ENCODE measurements around the gene MLXIP.
"Not testable (repeated sequence)": the region's sequence is repeated elsewhere in the genome, so short reads cannot be mapped to it uniquely, and the experiment has no call there.

The MLXIP gene

DNA sequence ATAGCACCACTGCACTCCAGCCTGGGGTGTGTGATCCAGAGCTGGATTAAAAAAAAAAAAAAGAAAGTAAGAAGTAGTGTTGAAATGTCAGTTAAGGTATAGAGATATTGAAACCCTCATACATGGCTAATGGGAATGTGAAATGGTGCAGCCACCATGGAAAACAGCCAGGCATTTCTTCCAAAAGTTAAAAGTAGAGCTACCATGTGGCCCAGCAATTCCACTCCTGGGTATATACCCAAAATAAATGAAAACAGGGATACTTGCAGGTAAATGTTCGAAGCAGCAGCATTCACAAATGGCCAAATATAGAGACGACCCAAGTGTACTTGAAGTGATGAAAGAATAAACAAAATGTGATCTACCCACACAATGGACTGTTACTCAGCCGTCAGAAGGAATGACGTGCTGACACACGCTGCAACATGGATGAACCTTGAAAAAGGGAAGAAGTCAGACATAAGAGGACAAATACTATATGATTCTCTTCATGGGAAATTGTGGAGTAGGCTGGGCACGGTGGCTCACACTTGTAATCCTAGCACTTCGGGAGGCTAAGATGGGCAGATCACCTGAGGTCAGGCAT lies 80.2 kb downstream of the MLXIP start:
- no peak for DNase-seq

GRCh38 chr12:122159882-122160281 lies 81.3 kb downstream of the MLXIP start:
- DNase-seq = no peak

DNA sequence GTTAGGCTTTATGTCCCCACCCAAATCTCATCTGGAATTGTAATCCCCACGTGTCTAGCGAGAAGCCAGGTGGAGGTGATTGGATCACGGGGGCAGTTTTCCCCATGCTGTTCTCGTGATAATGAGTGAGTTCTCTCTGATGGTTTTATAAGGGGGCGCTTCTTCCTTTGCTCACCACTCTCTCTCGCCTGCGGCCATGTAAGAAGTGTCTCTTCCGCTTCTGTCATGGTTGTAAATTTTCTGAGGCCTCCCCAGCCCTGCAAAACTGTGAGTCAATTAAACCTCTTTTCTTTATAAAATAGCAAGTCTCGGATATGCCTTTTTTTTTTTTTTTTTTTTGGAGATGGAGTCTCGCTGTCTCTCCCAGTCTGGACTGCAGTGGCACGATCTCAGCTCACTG lies 82.2 kb downstream of the MLXIP start:
- no peak for DNase-seq

GRCh38 chr12:122161682-122162081 lies 83.1 kb downstream of the MLXIP start:
- peak in 1 of 2 donors; percentile 35 for DNase-seq

DNA sequence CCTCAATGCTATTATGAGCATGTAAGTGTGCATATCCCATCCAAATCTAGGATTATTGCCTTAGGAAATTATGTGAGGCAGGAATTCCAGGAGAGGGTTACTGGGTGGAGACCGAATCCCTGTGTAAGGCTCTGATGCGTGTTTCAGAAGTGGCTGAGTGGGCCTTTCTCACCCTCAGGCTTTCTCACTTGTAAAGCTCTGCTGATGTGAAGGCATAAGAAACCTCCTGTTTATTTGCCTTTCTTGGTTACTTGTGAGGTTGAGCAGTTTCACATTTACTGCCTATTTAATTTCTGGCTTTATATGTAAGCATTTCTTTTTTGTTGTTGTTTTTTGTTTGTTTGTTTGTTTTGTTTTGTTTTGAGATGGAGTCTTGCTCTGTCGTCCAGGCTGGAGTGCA lies 84.4 kb downstream of the MLXIP start:
- DNase-seq = no peak

DNA sequence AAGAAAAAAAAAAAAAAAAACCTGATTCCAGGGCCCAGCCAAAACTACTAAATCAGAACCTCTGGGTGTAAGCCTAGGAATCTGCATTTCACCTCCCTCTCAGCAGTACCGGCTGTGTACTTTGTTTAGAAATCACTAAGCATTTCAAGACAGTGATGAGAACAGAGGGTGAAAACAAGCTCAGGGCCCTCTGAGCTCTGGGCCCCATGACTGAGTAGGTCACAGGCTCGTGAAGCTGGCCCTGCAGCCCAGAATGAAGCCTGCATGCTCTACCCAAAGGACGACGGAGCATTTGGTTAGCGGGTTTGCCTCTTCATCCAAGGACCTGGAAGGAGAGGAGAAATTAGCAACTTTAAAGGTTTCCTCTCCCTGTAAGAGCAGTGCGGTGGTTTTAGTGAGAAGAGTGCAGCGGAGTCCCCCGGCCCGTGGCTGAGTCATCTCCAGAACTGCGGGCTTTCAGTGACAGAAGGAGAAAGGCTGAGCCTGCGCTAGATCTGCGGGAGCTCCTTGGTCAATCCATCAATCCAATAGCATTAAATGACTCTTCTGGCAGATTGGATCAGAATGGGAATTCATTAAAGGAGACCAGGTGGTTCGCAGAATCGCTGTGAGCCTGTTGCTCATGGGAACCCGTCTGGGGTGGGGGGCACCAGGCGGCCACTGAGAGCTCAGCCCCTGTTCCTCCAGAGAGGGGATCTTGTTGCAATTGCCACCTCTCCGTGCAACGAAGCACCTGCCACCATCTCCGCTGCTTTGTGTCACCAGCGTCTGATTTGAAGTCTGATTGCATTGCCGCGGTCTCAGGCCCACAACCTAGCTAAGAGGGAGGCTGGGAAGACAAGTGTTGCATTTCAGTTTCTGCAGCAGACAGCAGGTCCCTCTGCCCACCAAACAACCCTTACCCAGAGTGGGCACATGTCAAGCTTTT lies 88.1 kb downstream of the MLXIP start:
- peak in 1 of 2 donors; percentile 26 for DNase-seq

GRCh38 chr12:122167356-122167925 lies 88.9 kb downstream of the MLXIP start:
- no peak for DNase-seq

GRCh38 chr12:122168492-122168891 lies 89.9 kb downstream of the MLXIP start:
- DNase-seq = no peak

DNA sequence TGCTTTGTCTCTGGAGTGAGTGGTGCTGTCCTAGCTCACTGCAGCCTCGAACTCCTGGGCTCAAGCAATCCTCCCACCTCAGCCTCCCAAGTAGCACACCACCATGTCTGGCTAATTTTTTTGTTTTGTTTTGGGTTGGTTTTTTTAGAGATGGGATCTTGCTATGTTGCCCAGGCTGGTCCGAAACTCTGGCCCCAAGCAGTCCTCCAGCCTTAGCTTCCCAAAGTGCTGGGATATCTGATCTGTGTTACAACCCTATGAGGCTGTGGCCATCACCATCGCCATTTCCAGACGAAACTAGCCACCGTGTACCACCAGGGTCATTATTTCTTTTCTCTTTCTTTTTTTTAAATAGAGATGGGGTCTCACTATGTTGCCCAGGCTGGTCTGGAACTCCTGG lies 92.8 kb downstream of the MLXIP start:
- DNase-seq = no peak

GRCh38 chr12:122172262-122172939 lies 93.8 kb downstream of the MLXIP start:
- no peak for DNase-seq

GRCh38 chr12:122174155-122174845 lies 95.7 kb downstream of the MLXIP start, which contains the start of gene IL31:
Gene IL31, minus strand, starts transcription at chr12:122174221. Its CDS starts 49 bp downstream, at chr12:122174172.
- DNase-seq = no peak

DNA sequence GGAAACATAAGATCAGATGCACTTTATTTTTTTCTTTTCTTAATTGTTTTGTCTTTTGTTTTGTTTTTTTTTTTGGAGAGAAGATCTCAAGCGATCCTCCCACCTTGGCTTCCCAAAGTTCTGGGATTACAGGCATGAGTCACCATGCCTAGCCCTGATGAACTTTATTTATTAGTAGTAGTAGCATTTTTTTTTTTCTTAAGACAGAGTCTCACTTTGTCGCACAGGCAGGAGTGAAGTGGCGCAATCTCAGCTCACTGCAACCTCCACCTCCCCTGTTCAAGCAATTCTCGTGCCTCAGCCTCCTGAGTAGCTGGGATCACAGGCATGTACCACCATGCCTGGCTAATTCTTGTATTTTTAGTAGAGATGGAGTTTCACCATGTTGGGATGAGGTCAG lies 97.9 kb downstream of the MLXIP start:
- DNase-seq = not testable (repeated sequence)

GRCh38 chr12:122182887-122183587 lies 104.5 kb downstream of the MLXIP start, which contains the start of gene LRRC43:
Gene LRRC43, plus strand, starts transcription at chr12:122183123. Its CDS starts 22 bp downstream, at chr12:122183145.
- DNase-seq = peak in 1 of 2 donors; percentile 39

DNA sequence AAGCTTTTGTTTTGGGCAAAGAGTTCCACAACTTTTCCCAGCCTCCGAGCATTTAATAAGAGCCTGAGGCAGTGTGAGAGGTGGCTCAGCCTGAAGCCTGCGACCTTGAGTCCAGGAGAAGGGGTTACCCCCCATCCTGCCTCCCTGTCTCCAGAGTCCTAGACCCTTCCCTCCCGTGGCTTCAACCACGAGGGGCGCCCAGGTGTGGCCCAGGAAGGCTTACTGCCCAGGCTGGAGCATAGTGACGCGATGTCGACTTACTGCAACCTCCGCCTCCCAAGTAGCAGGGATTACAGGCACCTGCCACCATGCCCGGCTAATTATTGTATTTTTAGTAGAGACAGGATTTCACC lies 105.0 kb downstream of the MLXIP start:
- no peak for DNase-seq

- DNase-seq = peak in 1 of 2 donors; percentile 27
Measured at GRCh38 chr12:122184517-122184916, 106.0 kb downstream of the MLXIP start.

GRCh38 chr12:122185079-122185478 lies 106.5 kb downstream of the MLXIP start:
- DNase-seq = no peak

DNA sequence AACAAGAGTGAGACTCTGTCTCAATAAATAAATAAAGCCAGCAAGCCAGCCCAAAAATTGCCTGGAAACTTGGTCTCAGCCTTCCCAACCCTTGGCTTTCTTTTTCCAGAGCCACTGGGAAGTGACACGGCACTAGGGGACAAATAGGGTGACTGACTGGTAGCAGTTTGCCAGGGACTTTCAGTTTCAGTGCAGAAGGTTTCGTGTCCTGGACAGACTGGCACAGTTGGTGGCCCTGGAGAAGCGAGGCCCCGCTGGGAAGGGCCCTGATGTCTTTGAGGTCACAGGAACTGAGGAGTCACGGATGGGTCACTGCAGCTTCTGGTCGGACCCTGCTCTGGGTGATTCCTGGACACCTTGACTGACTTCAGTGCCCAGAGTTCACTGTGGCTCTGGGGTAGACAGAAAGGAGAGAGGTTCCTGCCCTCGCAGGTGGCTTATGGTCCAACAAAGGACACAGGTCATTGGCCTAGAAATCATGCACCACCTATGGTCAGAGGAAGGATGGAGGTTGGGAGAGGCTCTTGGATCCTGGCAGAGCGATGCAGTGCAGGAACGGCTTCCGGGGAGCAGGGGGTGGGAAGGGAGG lies 107.0 kb downstream of the MLXIP start:
- no peak for DNase-seq

- DNase-seq = no peak
Measured at GRCh38 chr12:122187466-122187865, 108.9 kb downstream of the MLXIP start.

DNA sequence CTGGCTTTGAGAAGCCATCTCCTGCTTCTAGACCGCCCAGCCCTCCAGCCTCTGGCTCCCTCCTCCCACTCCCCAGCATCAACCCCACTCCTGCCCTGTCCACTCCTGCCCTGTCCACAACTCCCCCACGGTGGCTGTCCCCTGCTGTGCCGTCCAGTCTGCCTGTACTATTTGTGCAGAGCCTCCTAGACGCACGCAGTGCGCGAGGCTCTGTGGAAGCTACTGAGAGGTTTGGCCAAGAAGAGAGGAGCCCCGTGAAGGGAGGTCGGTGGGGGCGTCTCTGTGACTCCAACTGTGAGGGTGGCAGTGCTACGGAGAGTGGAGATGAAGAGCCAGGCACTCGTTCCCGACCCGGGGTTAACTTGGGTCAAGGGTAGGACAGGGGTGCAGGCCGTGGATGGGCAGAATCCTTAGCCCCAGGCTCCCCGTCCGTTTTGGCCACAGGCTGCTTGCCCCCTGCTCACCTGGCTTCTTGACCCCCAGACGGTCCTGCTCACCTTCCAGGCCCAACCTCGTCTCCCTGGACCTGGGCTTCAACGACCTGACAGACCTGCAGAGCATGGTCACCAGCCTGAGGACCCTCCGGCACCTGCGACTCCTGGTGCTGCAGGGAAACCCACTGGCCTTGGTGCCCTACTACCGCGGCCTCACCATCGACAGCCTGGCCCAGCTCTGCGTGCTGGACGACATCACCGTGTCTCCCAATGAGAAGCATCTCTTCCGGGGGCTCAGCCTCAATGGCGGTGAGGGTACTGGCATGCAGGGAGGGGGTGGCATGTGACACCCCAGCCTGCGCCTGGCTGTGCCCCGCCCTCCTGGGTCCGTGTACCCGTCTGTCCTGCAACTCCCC lies 111.3 kb downstream of the MLXIP start:
- DNase-seq = no peak

Measured in CD4-positive, alpha-beta T cell treated with Interleukin-1 beta for 1 hour (primary cell).